ENCODE data around the gene EHBP1L1. TPM values are rescaled to one million over a fixed set of nuclear protein-coding genes. Genes with fewer than 3 reads are reported as not detected.

Gene EHBP1L1
- total and polyA plus RNA-seq, 2 of the 13 experiments (the other 11 are each of a cell fraction or from before 2014, with no cell fraction given) = 8.3 to 10.6 TPM

- TF ChIP-seq KLF11 (CRISPR knock-in tag; IDR thresholded peaks at IDR 0.05) (peak; percentile 19; the same call in 1 of the 2 replicates), RXRB (CRISPR knock-in tag; IDR thresholded peaks at IDR 0.05; ENCODE audit: borderline replicate concordance) (no peak), ZNF318 (CRISPR knock-in tag; IDR thresholded peaks at IDR 0.05) (no peak; the same call in 1 of the 2 replicates), FOXO1 (CRISPR knock-in tag; IDR thresholded peaks at IDR 0.05) (no peak), SIN3B (IDR thresholded peaks at IDR 0.05; ENCODE audit: low read length) (0 out of 2 replicates have a peak, but pooled peaks have one; percentile 36), ZNF10 (CRISPR knock-in tag; IDR thresholded peaks at IDR 0.05; ENCODE audit: borderline replicate concordance, low read depth) (no peak), TERF1 (CRISPR knock-in tag; IDR thresholded peaks at IDR 0.05) (no peak), IKZF5 (CRISPR knock-in tag; IDR thresholded peaks at IDR 0.05) (peak; percentile 56), PHF20 (CRISPR knock-in tag; IDR thresholded peaks at IDR 0.05) (peak; percentile 90), RXRA (CRISPR knock-in tag; IDR thresholded peaks at IDR 0.05) (no peak; the same call in 1 of the 2 replicates), HOXA3 (CRISPR knock-in tag; IDR thresholded peaks at IDR 0.05) (peak; percentile 97), HOMEZ (CRISPR knock-in tag; IDR thresholded peaks at IDR 0.05; ENCODE audit: low read depth) (no peak), SIX4 (CRISPR knock-in tag; IDR thresholded peaks at IDR 0.05) (no peak), ATAD3A (CRISPR knock-in tag; IDR thresholded peaks at IDR 0.05) (no peak), ZNF639 (CRISPR knock-in tag; conservative IDR thresholded peaks at IDR 0.05) (peak; percentile 92), KDM4B (CRISPR knock-in tag; IDR thresholded peaks at IDR 0.05) (no peak), ZNF891 (CRISPR knock-in tag; IDR thresholded peaks at IDR 0.05) (peak; percentile 39; the same call in 1 of the 2 replicates)
Measured at GRCh38 chr11:65615229-65615949, 39.5 kb downstream of the EHBP1L1 start, which contains the start of gene PCNX3 (continued).

Data from HepG2 (cell line).